ENCODE measurements around the gene RNPEPL1. TPM values are rescaled to one million over a fixed set of nuclear protein-coding genes. Genes with fewer than 3 reads are reported as not detected.

RNPEPL1 gene
- total RNA-seq, 4 donors from 2014 or later, result 7.2 to 38.7 (median 14.4) TPM

DNA sequence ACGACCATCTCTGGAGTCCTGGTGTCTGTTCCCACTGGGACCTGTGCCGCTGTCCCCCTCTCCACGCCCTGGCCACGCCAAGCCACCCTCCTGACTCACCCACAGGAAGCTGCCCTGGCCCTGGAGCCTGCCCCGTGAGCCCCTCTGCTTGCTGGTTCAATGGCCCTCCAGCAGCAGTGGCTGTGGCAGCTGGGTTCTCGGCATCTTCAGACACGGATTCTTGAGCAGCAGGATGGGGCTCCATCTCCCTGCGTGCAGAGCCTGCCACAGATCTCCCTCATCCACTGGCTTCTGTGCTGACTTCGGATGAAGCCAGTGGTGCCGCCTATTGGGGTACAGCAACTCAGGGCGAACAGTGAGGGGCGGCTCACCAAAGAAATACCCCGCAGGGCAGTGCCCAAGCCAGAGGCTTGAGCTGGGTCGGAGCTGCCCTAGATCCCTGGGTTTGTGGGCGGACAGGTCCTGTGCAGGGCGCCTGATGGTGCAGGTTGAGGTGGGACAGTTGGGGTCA lies 32.2 kb downstream of the RNPEPL1 start:
- peak; percentile 6 to 10 for DNase-seq
- H3K4me3 ChIP-seq, result no peak overlapping the region
- H3K4me1 ChIP-seq, result no peaks in the 10 kb centered on the region
- TF ChIP-seq POLR2A (IDR thresholded peaks at IDR 0.05), result no peak
- TF ChIP-seq, protein P1, sequence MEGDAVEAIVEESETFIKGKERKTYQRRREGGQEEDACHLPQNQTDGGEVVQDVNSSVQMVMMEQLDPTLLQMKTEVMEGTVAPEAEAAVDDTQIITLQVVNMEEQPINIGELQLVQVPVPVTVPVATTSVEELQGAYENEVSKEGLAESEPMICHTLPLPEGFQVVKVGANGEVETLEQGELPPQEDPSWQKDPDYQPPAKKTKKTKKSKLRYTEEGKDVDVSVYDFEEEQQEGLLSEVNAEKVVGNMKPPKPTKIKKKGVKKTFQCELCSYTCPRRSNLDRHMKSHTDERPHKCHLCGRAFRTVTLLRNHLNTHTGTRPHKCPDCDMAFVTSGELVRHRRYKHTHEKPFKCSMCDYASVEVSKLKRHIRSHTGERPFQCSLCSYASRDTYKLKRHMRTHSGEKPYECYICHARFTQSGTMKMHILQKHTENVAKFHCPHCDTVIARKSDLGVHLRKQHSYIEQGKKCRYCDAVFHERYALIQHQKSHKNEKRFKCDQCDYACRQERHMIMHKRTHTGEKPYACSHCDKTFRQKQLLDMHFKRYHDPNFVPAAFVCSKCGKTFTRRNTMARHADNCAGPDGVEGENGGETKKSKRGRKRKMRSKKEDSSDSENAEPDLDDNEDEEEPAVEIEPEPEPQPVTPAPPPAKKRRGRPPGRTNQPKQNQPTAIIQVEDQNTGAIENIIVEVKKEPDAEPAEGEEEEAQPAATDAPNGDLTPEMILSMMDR (IDR thresholded peaks at IDR 0.05), result no peak
- intact Hi-C loops (cut with DNase I; ENCODE audit: low total_unique reads), result no loop called here
- no peak overlapping the region for H3K27ac ChIP-seq
- H3K36me3 ChIP-seq, result no peaks in the 10 kb centered on the region
- H3K9me3 ChIP-seq, result no peaks in the 10 kb centered on the region
- H3K27me3 ChIP-seq, result no peaks in the 10 kb centered on the region

DNA sequence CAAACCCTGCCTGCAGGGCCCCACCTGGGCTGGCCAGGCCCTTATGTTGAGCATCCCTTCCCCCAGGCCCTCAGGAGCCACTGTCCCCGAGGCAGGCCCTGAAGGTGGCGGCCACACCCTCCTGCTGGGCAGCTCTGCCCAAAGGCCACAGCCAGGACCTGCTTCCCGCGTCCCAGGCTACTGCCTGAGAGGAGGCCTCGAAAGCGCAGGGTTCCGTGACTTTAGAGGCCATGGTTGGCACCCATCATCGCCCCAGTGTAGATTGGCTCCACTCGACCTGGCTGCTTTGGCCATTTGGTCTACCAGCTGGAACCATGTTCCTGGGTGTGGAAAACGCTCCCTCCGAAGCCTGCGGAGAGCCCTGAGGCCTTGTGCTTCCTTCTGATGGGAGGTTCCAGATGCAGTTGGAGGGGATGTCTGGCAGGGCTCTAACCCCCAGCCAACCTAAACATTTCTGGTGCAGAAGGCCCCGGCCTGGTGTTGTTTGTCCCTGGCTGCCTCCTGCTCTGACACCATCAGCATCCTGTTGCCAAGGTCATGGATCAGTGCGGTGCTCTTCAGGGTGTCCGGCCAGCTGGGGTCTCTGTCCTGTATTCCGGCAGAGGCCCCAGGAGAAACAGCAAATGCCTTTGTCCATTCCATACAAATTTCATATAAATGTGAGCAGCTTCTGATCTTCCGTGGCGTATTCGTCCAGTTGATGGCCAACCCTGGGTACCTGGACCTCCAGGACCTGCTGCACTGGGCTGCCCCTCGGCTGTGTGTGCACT lies 33.0 kb downstream of the RNPEPL1 start:
- H3K36me3 ChIP-seq, result no peaks in the 10 kb centered on the region
- no peaks in the 10 kb centered on the region for H3K9me3 ChIP-seq
- no peak overlapping the region for H3K27ac ChIP-seq
- no peaks in the 10 kb centered on the region for H3K4me1 ChIP-seq
- DNase-seq, result peak in 1 of 2 donors; percentile 10
- no peak for TF ChIP-seq POLR2A (IDR thresholded peaks at IDR 0.05)
- TF ChIP-seq, protein P1 (IDR thresholded peaks at IDR 0.05), result no peak
- H3K4me3 ChIP-seq, result no peak overlapping the region
- intact Hi-C loops (cut with DNase I; ENCODE audit: low total_unique reads), result no loop called here
- no peaks in the 10 kb centered on the region for H3K27me3 ChIP-seq

DNA sequence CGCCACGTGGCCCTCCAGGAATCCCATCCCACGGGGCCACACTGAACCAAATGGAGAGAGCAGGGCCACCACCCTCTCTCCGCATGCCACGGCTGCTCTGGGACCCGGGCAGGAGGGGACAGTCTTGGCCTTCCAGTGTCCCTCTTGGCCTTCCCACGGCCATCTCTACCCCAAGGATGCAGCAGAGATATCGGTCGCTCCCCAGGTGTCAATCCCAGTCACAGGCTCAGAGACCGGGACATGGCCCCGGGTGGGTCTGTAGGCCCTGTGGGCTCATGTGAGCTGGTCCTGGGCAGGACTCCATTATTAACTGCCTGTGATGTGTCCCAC lies 33.5 kb downstream of the RNPEPL1 start:
- no peak overlapping the region for H3K27ac ChIP-seq
- H3K36me3 ChIP-seq, result no peaks in the 10 kb centered on the region
- no peaks in the 10 kb centered on the region for H3K27me3 ChIP-seq
- intact Hi-C loops (cut with DNase I; ENCODE audit: low total_unique reads), result no loop called here
- DNase-seq, result no peak
- TF ChIP-seq, protein P1 (IDR thresholded peaks at IDR 0.05), result no peak
- no peak for TF ChIP-seq POLR2A (IDR thresholded peaks at IDR 0.05)
- H3K9me3 ChIP-seq, result no peaks in the 10 kb centered on the region
- no peaks in the 10 kb centered on the region for H3K4me1 ChIP-seq
- no peak overlapping the region for H3K4me3 ChIP-seq

DNA sequence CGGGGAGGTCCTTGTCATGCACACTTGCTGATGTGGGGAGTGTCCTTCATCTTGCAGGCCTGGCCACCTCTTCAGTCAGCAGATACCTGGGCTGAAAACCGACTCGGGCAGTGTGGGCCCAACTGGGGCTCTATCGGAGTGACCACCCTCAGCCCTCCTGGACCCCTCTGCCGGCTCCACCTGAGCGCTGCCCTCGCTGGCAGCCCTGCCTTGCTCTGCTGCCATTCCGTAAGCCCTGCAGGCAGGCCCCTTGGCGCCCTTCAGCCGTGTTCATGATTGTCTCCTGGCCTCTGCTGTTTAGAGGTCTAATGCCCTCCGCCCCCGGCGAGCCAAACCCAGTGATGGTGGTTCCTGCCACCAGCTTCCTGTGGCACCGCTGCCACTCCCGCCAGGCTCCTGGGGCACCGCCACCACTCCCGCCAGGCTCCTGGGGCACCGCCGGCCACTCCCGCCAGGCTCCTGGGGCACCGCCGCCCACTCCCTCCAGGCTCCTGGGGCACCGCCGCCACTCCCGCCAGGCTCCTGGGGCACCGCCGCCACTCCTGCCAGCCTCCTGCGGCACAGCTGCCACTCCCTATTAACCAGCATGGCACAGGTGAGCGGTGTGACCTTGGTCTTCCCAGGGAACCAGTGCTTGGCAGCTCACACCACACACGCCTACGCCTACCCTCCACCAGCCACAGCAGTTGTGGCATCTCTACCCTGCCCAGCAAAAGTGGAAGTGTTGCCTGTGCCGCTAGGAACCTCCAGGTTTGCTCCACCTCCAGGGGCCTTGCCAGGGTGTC lies 34.2 kb downstream of the RNPEPL1 start:
- peak in 1 of 2 donors; percentile 11 for DNase-seq
- intact Hi-C loops (cut with DNase I; ENCODE audit: low total_unique reads), result no loop called here
- no peak for TF ChIP-seq POLR2A (IDR thresholded peaks at IDR 0.05)
- TF ChIP-seq, protein P1 (IDR thresholded peaks at IDR 0.05), result no peak
- H3K4me1 ChIP-seq, result no peaks in the 10 kb centered on the region
- no peak overlapping the region for H3K27ac ChIP-seq
- H3K27me3 ChIP-seq, result no peaks in the 10 kb centered on the region
- H3K36me3 ChIP-seq, result no peaks in the 10 kb centered on the region
- no peaks in the 10 kb centered on the region for H3K9me3 ChIP-seq
- no peak overlapping the region for H3K4me3 ChIP-seq

Data from uterus (tissue), 4 donors.